Omental fat pad (tissue), 4 donors: ENCODE measurements around the gene FOXRED1. TPM values are rescaled to one million over a fixed set of nuclear protein-coding genes. Genes with fewer than 3 reads are reported as not detected.

Experiments
- ATAC-seq: fragments of 150-250 bp; one replicate; pipeline ENCODE4 v1.9.1; 2016; ENCODE audit warnings: mild to moderate bottlenecking, moderate library complexity; ENCODE audit not compliant: low FRiP score
- DNase-seq: peaks from one replicate; pipeline ENCODE4 v3.0.0-alpha.2; 2019; ENCODE audit warnings: low spot score
- CTCF ChIP-seq, 3 donors: fragments of 450-650 bp; IDR thresholded peaks; one replicate each; pipeline ENCODE4 v1.5.1; 2016 to 2017; ENCODE audit warnings: antibody characterized with exemption in 3 of 3, mild to moderate bottlenecking in 3 of 3, moderate library complexity in 2 of 3
- total RNA-seq, 4 donors: library from RNA; depleted of rRNA; stranded (reverse); fragments of >200 nt; gene quantifications; one replicate each; pipeline ENCODE4 v1.1.0, GENCODE V29; 2016

The FOXRED1 gene
- total RNA-seq, 4 donors from 2014 or later = 10.2 to 27.3 (median 17.4) TPM

- TF ChIP-seq CTCF (IDR thresholded peaks at IDR 0.05) = no peak
- DNase-seq (no peak), ATAC-seq (no peak)
These were observed 1.3 kb upstream of the FOXRED1 start for GRCh38 chr11:126267650-126268049.

- ATAC-seq (peak; percentile 57), DNase-seq (no peak)
- no peak for TF ChIP-seq CTCF (IDR thresholded peaks at IDR 0.05)
These were observed 620 bp upstream of the FOXRED1 start for GRCh38 chr11:126268361-126268707.

- ATAC-seq (no peak), DNase-seq (no peak)
- no peak for TF ChIP-seq CTCF (IDR thresholded peaks at IDR 0.05)
These were observed 8.4 kb downstream of the FOXRED1 start for GRCh38 chr11:126277322-126277721.

- no peak for ATAC-seq
- TF ChIP-seq CTCF (IDR thresholded peaks at IDR 0.05) = no peak
- DNase-seq = no peak
These were observed 8.8 kb downstream of the FOXRED1 start for GRCh38 chr11:126277780-126278179.

- DNase-seq = no peak
These were observed 10.2 kb downstream of the FOXRED1 start for GRCh38 chr11:126279191-126279590.

GRCh38 chr11:126280595-126280994 is 11.6 kb downstream of the FOXRED1 start:
- ATAC-seq (no peak), DNase-seq (no peak)
- TF ChIP-seq CTCF (IDR thresholded peaks at IDR 0.05) = no peak

More at GRCh38 chr11:126279191-126279590, 10.2 kb downstream of the FOXRED1 start:
- no peak for TF ChIP-seq CTCF (IDR thresholded peaks at IDR 0.05)
- ATAC-seq = no peak

- no peak for ATAC-seq
- no peak for DNase-seq
- no peak for TF ChIP-seq CTCF (IDR thresholded peaks at IDR 0.05)
These were observed 12.3 kb downstream of the FOXRED1 start for GRCh38 chr11:126281245-126281644.
